ENCODE data around the gene ATXN1L.
A peak's percentile ranks its signal among the peaks of the same experiment; 100 is the strongest.
"Not testable (repeated sequence)": the region's sequence is repeated elsewhere in the genome, so short reads cannot be mapped to it uniquely, and the experiment has no call there.

Gene ATXN1L, protein sequence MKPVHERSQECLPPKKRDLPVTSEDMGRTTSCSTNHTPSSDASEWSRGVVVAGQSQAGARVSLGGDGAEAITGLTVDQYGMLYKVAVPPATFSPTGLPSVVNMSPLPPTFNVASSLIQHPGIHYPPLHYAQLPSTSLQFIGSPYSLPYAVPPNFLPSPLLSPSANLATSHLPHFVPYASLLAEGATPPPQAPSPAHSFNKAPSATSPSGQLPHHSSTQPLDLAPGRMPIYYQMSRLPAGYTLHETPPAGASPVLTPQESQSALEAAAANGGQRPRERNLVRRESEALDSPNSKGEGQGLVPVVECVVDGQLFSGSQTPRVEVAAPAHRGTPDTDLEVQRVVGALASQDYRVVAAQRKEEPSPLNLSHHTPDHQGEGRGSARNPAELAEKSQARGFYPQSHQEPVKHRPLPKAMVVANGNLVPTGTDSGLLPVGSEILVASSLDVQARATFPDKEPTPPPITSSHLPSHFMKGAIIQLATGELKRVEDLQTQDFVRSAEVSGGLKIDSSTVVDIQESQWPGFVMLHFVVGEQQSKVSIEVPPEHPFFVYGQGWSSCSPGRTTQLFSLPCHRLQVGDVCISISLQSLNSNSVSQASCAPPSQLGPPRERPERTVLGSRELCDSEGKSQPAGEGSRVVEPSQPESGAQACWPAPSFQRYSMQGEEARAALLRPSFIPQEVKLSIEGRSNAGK

DNA sequence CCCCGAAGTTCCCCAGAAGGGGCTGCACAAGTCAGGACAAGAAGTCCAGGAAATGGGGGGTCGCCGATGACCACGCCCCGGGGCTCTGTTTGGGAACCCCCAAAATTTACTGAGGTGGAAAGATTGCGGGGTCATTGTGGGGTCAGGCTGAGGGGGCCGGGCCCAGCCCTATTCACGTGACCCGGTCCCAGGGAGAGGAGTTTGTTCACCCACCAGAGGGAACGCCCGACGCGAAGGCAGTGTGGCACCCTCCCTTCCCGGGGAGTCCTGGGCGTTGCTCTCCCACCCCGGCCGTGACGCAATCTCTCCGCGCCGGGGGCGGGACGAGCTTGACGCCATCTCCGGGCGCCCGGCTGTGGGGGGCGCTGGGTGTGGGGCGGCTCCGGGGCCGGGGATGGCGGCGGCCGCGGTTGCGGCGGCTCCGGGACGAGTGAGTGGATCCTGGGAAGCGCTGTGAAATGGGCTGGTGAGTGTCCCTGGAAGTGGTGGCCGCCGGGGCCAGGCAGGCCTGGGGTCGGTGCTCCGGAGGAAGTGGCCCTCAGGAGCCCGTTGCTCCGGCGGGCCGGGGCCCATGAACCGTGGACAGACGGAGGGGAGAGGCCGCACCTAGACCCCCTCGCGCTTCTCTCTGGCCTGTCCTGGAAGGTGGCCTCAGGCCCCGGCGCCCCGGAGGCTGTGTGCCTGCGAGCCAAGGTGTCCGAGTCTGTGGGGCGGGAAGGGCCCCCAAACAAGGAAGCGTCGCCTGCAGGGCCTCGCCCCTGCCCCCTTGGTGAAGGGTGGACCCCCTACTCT, at the start of gene ATXN1L:
Gene ATXN1L, plus strand, starts transcription at position 338 of the 792 bp plus-strand sequence. CDS start 3,765 bp downstream, outside the sequence.
- peak; percentile 80 for DNase-seq (ENCODE audit: low spot score)

DNA sequence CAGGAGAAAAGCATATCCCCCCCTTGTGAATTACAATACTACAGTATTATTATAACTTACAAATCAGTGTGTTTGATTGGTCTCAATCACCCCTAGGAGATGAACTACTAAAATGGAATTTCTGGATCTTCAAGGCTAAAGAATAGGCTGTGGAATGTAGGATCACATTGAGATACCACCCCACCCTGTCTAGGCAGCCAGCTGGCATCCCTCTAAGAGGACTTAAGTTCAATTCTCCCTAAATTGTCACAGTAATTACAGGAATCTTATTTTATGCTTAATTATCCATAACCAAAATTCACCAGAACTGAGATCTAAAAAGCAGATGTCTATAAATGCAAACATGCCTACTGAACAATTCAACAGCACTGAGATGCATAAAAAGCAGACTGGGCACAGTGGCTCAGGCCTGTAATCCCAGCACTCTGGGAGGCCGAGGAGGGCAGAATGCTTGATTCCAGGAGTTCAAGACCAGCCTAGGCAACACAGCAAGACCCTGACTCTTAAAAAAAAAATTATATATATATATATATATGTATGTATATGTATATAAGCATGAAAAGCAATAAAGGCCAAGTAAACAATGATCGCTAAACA, 49.2 kb upstream of the ATXN1L start:
- DNase-seq (ENCODE audit: low spot score): no peak

DNA sequence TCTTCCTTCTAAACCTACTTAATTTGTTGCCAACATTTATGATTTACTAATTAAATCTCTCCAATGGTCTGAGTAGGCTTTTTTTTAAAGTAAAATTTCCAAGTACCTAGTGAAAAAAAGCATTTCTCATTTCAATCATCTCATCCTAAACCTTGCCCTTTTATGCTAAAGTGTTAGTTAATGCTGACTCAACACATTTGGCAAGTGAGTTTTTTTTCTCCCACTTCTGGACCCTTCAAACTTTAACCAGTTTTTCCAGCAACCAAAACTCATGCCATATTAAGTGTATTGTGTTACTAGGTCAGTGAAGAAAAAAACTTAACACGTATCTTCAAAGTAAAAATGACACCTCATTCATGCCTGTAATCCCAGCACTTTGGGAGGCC, 42.5 kb upstream of the ATXN1L start:
- no peak for DNase-seq (ENCODE audit: low spot score)

DNA sequence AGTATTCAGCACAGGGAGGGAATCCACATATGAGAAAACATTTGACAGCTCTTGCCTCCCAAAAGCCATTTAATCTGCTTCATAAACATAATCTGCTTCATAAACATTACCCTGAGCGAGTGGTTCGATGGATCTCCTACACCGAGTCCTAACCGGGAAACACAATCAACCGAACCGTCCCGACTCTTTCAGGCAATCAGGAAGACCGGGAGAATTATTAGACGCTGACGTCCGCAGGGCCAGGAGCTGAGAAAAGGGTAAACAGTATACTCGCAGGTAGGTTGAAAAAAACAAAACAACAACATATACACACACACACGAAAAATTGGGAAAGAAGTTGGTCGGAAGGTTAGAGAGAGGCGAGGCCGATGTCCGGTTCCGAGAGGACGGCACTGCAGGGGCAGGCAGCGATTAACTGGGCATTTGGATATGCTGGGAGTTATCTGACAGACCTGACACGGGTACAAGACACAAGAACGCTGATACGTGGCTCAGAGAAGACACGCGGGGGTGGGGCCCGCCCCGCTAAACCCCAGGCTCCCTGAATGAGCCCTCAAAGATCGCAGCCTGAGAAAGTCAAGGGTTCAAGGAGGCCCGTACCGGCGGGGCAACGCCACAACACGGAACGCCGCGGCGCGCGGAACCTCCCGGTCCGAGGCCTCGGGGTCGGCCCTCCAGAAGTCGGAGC, 37.7 kb upstream of the ATXN1L start:
- DNase-seq (ENCODE audit: low spot score): peak; percentile 12

DNA sequence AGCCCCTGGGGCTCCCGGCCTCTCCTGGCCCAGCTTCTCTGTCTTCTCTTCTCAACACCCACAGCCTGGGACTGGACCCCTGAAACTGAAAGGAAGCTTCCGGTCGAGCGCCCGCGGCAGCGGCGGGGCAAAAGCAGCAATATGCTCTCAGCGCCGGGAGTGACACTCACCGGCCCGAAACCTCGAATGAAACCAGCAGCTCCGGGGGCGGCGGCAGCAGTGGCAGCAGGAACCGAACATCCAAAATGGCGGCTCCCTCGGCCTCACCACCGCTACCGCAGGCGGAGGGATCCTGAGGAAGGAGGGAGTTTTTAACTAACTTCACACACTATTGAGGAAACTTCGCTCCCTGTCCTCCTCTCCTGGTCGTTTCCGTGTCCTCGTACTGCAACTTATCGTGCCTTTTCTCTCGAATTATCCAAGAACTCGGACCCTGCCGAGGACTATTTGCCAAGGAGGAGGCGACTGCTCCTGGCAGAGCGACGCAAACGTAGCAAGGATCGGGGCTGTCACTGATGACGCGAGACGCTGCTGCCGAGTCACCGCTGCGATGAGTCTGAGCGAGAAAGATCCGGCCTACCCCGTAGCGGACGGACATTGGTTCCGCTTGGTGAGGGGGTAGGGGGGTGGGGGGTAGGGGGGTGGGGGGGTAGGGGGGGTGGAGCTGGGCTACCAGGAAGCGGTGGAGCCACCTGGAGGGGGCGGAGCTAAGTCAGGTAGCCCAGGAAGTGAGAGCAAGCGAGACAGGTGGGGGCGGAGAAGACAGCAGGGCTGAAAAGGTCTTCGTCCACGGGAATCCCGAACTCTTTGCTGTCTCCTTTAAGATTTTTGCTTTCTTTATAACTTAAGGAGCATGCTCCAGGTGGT, 37.0 kb upstream of the ATXN1L start, which contains the start of gene AP1G1:
Gene AP1G1, minus strand, starts transcription at position 242 of the 867 bp plus-strand sequence. CDS start 19,355 bp downstream, outside the sequence.
- DNase-seq (ENCODE audit: low spot score): peak; percentile 98

DNA sequence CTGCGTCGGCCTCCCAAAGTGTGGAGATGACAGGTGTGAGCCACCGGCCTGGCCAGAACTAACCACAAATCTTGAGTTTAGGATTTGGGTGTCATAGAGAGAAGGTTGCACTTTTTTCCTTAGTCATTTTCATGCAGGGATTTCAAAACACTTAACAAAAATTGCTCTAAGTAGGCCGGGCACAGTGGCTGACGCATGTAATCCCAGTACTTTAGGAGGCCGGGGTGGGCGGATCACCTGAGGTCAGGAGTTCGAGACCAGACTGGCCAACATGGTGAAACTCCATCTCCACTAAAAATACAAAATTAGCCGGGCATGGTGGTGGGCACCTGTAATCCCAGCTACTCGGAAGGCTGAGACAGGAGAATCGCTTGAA, 35.6 kb upstream of the ATXN1L start:
- DNase-seq (ENCODE audit: low spot score): not testable (repeated sequence)

DNA sequence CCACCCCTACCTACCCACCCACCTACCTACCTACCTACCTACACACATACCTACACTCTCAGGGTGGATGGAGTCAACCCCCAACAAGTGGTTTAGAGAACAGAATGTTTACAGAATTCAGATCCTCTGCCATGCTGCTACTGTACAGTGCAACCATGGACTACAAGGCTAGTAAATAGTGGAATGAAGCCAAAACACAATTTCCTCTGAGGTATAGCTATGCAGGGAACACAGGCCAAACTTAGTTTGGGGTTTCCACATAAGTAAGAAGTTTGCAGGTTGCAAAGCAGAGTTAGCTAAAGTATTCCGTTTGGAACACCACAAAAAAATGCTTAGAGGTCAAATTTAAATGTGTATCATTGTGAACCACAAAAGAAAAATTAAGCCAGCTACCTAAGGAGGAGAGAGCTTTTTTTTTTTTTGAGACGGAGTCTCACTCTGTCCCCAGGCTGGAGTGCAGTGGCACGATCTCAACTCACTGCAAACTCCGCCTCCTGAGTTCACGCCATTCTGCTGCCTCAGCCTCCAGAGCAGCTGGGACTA, 34.4 kb upstream of the ATXN1L start:
- no peak for DNase-seq (ENCODE audit: low spot score)

DNA sequence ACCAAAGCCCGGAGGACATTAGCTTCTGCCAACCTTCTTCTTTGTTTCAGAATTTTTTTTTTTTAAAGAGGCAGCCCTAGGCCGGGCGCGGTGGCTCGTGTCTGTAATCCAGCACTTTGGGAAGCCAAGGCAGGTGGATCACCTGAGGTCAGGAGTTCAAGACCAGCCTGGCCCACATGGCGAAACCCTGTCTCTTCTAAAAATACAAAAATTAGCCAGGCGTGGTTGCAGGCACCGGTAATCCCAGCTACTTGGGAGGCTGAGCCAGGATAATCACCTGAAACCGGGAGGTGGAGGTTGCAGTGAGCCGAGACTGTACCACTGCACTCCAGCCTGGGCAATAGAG, 28.6 kb upstream of the ATXN1L start:
- not testable (repeated sequence) for DNase-seq (ENCODE audit: low spot score)

DNA sequence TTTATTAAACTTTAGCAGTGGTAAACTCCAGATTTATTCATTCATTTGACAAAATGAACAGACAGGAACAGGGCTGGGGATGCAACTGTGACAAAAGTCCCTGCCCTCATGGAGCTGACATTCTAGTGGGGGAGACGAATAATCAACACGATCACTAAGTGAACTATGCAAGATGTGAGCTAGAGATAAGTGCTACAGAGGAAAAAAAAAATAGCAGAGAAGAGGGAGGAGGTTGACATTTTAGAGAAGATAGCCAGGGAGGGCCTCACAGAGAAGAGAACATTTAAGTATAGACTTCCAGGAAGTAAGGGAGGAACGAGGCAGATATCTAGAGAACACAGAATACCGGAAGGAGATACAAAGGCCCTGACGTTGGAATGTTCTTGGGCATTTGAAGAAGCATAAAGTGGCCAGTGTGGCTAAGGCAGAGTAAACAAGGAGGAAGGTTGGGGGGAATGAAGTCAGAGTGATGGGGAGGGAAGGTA, 19.2 kb upstream of the ATXN1L start:
- no peak for DNase-seq (ENCODE audit: low spot score)

DNA sequence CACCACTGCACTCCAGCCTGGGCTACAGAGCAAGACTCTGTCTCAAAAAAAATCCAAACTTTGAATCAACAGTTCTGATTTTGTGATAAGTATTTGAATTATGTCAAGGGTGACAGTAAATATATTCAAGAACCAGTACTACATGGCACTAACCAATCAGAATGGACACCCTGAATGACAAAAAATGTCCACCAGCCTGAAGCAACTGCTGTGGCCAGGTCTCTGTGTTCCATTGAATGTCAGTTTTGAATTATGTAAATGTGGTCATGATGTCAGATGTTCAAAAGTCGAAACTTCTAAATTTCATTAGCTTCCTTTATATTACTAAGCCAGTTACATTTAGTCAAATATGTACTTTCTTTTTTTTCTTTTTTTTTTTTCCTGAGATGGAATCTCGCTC, 15.4 kb upstream of the ATXN1L start:
- no peak for DNase-seq (ENCODE audit: low spot score)

DNA sequence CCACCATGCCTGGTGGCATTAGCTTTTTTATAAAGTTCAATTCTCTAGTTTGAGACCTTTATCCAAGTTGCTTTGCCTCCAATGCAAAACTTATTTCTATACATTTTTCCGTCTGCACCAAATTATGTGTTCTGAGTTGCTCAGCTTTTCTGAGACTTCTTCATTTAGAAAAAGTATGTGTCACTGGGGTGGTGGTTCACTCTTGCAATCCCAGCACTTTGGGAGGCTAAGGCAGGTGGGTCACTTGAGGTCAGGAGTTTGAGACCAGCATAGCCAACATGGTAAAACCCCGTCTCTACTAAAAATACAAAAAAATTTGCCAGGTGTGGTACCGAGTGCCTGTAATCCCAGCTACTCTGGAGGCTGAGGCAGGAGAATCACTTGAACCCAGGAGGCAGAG, 14.1 kb upstream of the ATXN1L start:
- DNase-seq (ENCODE audit: low spot score): not testable (repeated sequence)

DNA sequence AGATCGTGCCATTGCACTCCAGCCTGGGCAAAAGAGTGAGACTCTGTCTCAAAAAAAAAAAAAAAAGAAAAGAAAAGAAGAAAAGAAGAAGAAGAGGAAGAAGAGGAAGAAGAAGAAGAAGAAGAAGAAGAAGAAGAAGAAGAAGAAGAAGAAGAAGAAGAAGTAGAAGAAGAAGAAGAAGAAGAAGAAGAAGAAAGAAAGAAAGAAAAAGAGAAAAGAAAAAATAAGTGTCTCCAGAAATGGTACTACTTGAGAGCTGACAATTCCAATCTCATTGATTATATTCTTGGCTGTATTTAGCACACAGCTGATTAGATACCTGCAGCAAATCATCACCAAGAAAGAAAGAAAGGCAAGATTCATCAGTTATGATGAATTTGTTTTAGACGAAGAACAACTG, 13.7 kb upstream of the ATXN1L start:
- not testable (repeated sequence) for DNase-seq (ENCODE audit: low spot score)

DNA sequence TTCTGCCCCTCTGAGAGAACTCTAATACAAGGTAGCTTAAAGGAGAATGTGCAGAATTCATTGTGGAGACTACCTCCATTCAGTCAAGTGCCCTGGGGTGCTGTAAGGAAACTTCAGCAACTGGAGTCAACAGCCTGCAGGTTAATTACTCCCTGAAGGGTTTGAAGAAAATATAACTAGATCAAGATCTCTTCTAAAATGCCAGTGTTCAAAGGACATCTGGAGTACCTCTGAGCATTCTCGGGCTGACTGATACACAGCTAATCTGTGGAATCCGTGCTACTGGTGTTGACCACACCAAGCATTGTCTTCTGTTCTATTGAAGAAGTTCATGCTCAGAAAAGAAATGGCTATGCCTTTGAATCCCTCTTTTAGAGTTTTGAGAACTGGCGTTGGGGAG, 11.5 kb upstream of the ATXN1L start:
- no peak for DNase-seq (ENCODE audit: low spot score)

DNA sequence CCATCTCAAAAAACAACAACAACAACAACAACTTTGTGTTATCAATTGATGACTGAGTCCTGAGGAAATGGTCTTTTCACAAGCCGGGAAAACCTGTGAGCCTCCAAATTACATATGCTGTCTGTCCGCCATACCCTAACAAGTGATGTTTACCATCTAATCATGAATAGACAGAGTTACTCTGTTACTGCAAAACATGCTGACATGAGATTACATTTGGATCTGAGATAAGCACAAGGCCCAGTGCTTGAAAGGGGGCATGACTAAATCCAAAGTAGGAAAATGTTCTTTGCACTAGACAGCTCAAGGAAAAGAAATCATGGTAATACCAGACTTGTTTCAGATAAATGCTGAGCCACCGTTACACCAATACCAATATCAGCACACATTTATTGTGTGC, 8.6 kb upstream of the ATXN1L start:
- no peak for DNase-seq (ENCODE audit: low spot score)

DNA sequence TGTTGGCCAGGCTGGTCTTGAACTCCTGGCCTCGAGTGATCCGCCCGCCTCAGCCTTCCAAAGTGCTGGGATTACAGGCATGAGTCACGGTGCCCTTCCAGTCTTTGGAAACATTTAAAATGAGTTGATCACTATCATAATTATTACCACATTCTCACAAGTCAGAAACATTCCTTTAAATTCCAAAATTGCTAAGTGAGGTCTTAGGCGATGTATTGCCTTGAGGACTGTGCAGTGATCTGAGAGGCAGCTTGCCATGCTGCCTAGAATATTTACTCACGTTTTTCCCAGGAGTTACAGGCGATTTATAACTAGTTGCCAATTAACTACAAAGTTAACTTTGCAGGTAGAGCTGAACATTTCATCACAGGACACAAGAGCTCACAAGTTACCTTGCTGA, 5.7 kb upstream of the ATXN1L start:
- DNase-seq (ENCODE audit: low spot score): no peak

DNA sequence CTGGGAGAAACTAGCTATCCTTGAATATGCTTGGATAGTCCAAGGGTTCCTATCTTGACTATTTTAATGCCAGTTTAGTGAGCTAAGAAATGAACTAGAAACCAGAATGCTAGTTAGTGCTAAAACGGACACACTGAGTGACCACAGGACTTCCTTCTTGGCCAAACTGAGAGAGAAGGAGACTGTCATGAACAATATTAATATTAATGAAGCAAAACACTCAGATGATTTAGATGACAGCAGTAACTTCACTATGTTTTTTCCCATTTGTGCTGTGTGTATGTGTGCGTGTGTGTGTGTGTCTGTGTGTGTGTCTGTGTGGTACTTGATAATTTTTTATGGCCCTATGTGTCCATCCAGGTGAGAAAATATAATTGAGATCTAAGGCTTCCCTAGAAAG, 2.2 kb upstream of the ATXN1L start:
- DNase-seq (ENCODE audit: low spot score): no peak

DNA sequence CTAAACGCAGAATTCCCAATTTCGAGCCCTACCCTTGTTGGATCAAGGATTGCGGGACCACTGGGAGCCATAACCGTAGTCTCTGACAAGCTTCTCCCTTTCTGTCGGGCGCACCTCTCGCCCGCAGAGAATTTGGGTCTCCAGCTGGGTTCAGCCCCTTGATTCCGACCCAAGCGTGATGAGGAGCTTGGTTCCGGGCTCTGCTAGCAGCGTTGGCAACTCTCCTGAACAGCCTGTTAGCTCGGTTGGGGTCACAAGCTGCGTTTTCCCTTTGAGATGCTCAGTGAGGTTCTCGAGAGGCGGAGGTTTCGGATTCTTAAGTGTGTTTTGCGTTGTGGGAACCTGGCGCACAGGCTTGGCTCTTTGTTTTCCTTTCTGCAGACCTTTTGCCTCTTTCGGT, 655 bp downstream of the ATXN1L start:
- peak; percentile 18 for DNase-seq (ENCODE audit: low spot score)

DNA sequence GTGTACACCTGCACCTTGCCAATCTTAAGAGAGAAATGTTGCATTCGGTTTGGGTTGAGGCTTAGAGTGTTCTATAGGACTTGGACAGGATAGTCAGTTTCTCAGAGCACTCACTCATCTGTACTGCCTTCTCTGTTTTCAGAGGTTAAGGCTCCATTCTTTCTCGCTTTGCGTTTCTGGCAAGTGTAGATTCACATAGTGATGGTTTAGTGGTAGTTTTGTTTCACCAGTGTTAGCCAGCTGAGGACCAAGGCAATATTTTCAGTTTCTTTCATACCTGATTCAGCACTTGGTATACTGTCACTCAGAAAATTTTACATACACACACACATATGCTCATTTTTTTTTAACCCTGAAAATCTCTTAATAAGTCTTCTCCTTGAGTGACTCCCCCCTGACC, 1.3 kb downstream of the ATXN1L start:
- no peak for DNase-seq (ENCODE audit: low spot score)

DNA sequence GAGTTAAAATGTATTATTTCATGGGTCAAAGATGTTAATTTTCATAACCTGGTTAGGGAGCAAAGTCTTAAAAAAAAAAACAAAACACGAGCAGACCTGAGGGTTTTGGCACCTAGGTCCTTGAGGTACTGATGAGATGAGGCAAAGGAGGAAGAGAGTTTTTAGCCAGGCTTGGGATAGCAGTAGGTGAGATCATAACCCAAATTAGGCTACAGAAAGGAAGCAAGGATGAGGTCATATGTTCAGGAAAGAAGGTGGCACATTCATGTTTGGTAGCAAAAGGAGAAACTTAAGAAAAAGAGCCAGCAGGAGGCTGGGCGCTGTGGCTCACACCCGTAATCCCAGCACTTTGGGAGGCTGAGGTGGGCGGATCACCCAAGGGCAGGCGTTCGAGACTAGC, 2.8 kb downstream of the ATXN1L start:
- DNase-seq (ENCODE audit: low spot score): no peak

DNA sequence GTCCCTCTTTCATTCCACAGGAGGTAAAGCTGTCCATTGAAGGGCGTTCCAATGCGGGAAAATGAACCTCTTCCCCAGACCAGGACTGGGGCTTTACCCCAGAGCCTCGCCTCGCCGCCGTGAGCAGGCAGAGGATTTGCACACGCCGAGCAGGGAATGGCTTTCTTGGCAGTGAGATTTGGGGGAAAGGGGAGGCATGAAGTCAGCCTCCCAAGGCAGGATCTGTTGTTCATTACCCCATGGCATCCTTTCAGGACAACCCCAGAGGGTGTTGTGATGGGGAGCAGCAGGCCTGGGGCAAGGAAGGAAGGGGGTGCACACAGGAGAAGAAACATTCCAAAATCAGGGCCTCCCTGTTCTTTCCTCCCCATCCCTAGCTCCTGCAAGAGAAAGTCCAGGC, 6.0 kb downstream of the ATXN1L start:
- DNase-seq (ENCODE audit: low spot score): no peak
